Ascending aorta (tissue), 1 donor: ENCODE results near the gene CDKL5. TPM values are rescaled to one million over a fixed set of nuclear protein-coding genes. Genes with fewer than 3 reads are reported as not detected.

ENCODE experiments used
- total RNA-seq: library from RNA; depleted of rRNA; stranded (reverse); fragments of >200 nt; gene quantifications from one replicate; pipeline ENCODE4 v1.1.0, GENCODE V29; 2016

The CDKL5 gene
- total RNA-seq, 1 donor from 2014 or later = 18.6 TPM

Other genes starting within 250 kb of the CDKL5 start
- gene BEND2, start 204.7 kb upstream of the CDKL5 start, total RNA-seq = not detected
- gene SCML2, start 70.9 kb upstream of the CDKL5 start, total RNA-seq = 0.64 TPM
- gene RS1, start 246.5 kb downstream of the CDKL5 start, total RNA-seq = not detected